PFSK-1 (cell line): ENCODE data around the gene SLC16A9.

Experiments used
- POLR2AphosphoS5 ChIP-seq: IDR thresholded peaks from 2 replicates; pipeline ENCODE4 v1.6.1; 2012; ENCODE audit warnings: low read depth, mild to moderate bottlenecking, control low read depth, low read length, moderate library complexity
- REST ChIP-seq, 2 experiments: IDR thresholded peaks; 2 replicates each; pipeline versions ENCODE4 v1.6.1 to v1.8.0; 2011 to 2012; ENCODE audit warnings: low read depth in 2 of 2, low read length in 2 of 2, control low read depth in 1 of 2, inconsistent platforms in 1 of 2, mild to moderate bottlenecking in 1 of 2, moderate library complexity in 1 of 2; ENCODE audit not compliant: insufficient read depth in 1 of 2
- SIN3A ChIP-seq: IDR thresholded peaks from 2 replicates; pipeline ENCODE4 v1.6.1; 2012; ENCODE audit warnings: mild to moderate bottlenecking, low read length, moderate library complexity, borderline replicate concordance; ENCODE audit not compliant: insufficient read depth

- TF ChIP-seq REST (IDR thresholded peaks at IDR 0.05; ENCODE audit: insufficient read depth in 1 of 2, low read depth in 2 of 2, low read length in 2 of 2) (no peak), POLR2AphosphoS5 (no peak), SIN3A (no peak)
Measured at GRCh38 chr10:59741048-59741447, 31.4 kb upstream of the SLC16A9 start.
